Pericardium fibroblast (primary cell): Measurements from ENCODE around the gene MEX3C. TPM values are rescaled to one million over a fixed set of nuclear protein-coding genes. Genes with fewer than 3 reads are reported as not detected.

Experiments
- total RNA-seq: library from RNA; depleted of rRNA; stranded (reverse); fragments of >200 nt; gene quantifications from 2 replicates; pipeline ENCODE4 v1.2.3, GENCODE V29; 2015

Gene MEX3C
- total RNA-seq, result 31.2 and 32.8 TPM in 2 replicates

DNA sequence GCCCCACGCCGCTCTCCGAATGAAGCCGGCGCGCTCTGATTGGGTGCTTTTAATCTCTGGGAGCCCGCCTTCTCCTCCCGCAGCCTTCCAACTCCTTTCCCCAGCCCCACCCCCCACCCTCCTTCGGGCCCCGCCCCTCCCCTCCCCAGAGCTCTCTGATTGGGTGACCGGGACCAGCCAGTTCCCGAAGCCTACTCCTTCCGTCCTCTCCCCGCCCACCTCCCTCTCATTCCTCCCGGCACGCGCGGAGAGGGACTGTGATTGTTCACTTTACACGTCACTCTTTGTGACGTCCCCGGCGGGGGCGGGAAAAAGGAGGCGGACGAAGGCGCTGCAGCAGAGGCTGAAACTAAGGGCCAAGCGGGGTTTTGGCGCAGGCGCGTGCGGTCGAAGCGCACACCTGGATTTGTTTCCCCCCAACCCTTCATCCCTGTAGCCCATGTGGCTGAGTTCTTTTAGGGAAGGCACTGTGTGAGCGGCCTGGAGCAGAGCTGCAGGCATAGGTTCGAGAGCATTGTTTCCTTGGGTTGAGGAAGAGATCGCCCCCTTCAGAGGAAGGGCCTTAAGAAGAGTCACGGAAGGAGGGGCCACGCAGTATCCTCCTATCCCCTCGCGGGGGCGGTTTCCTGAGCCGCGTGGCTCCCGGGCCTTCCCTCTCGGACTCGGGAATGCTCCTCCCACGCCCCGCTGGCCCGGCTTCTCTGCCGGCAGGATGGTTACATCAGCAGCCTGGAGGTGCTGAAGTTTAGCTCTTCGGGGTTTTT lies at the start of gene MEX3C:
TSS of gene MEX3C (minus strand) at position 21 of the 764 bp plus-strand sequence. CDS start 361 bp downstream, outside the sequence.

Other genes starting within 250 kb of the MEX3C start
- 7.7 and 8.8 TPM in 2 replicates for gene ELAC1, start 229.6 kb downstream of the MEX3C start, total RNA-seq
- 50.2 and 65.1 TPM in 2 replicates for gene SMAD4, start 167.5 kb downstream of the MEX3C start, total RNA-seq